ENCODE measurements around the gene LARP4B. TPM values are rescaled to one million over a fixed set of nuclear protein-coding genes. Genes with fewer than 3 reads are reported as not detected.

The LARP4B gene
- total RNA-seq, 2 experiments from 2014 or later, result 64.8 to 143 TPM

- H3K79me2 ChIP-seq (ENCODE audit: insufficient read depth, low read depth, low read length), result no peaks in the 10 kb centered on the region
- intact Hi-C loops (cut with micrococcal nuclease; ENCODE audit: unreplicated experiment), result no loop called here
- TF ChIP-seq EZH2phosphoT487 (IDR thresholded peaks at IDR 0.05; ENCODE audit: borderline replicate concordance, low read depth, low read length), result no peak
- TF ChIP-seq, protein P1, sequence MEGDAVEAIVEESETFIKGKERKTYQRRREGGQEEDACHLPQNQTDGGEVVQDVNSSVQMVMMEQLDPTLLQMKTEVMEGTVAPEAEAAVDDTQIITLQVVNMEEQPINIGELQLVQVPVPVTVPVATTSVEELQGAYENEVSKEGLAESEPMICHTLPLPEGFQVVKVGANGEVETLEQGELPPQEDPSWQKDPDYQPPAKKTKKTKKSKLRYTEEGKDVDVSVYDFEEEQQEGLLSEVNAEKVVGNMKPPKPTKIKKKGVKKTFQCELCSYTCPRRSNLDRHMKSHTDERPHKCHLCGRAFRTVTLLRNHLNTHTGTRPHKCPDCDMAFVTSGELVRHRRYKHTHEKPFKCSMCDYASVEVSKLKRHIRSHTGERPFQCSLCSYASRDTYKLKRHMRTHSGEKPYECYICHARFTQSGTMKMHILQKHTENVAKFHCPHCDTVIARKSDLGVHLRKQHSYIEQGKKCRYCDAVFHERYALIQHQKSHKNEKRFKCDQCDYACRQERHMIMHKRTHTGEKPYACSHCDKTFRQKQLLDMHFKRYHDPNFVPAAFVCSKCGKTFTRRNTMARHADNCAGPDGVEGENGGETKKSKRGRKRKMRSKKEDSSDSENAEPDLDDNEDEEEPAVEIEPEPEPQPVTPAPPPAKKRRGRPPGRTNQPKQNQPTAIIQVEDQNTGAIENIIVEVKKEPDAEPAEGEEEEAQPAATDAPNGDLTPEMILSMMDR (conservative IDR thresholded peaks at IDR 0.05; ENCODE audit: low read length), result no peak
- peaks cover 96% of the 10 kb centered on the region for H3K36me3 ChIP-seq (ENCODE audit: insufficient read depth, low read length)
- DNase-seq (ENCODE audit: low spot score), result no peak
- H3K27ac ChIP-seq (ENCODE audit: low read depth, low read length, poor library complexity, severe bottlenecking), result no peak overlapping the region
- H3K4me3 ChIP-seq (ENCODE audit: low read depth, low read length, poor library complexity, severe bottlenecking), result no peak overlapping the region
- H4K20me1 ChIP-seq (ENCODE audit: insufficient read depth, low read length), result no peaks in the 10 kb centered on the region
- no peaks in the 10 kb centered on the region for H3K9me3 ChIP-seq (ENCODE audit: low read length)
- H2AFZ ChIP-seq (ENCODE audit: low read length), result no peak overlapping the region
- ChIA-PET CTCF (ENCODE audit: unreplicated experiment) (no interaction called here), POLR2A (interaction anchor here (0.9 kb wide), 1 partner anchor 19 kb away, joined by 3 read pairs; no protein-coding TSS in a partner anchor)
- no peaks in the 10 kb centered on the region for H3K9me2 ChIP-seq (ENCODE audit: insufficient read depth, low read length)
- no TSS peak for BruUV-seq (replicated peaks)
- H3K4me1 ChIP-seq (ENCODE audit: insufficient read depth, low read length, poor library complexity, severe bottlenecking), result no peaks in the 10 kb centered on the region
- no peak overlapping the region for H3K4me2 ChIP-seq (ENCODE audit: low read length)
Measured at GRCh38 chr10:812787-813186, 118.7 kb downstream of the LARP4B start.

GRCh38 chr10:811379-812175 is 119.9 kb downstream of the LARP4B start:
- Histone ChIP-seq H2AFZ (ENCODE audit: low read length) (no peak overlapping the region), H3K36me3 (ENCODE audit: insufficient read depth, low read length) (peaks cover 96% of the 10 kb centered on the region), H3K4me3 (ENCODE audit: low read depth, low read length, poor library complexity, severe bottlenecking) (no peak overlapping the region), H3K9me3 (ENCODE audit: low read length) (no peaks in the 10 kb centered on the region), H3K79me2 (ENCODE audit: insufficient read depth, low read depth, low read length) (no peaks in the 10 kb centered on the region), H4K20me1 (ENCODE audit: insufficient read depth, low read length) (no peaks in the 10 kb centered on the region), H3K4me2 (ENCODE audit: low read length) (no peak overlapping the region), H3K27ac (ENCODE audit: low read depth, low read length, poor library complexity, severe bottlenecking) (no peak overlapping the region), H3K4me1 (ENCODE audit: insufficient read depth, low read length, poor library complexity, severe bottlenecking) (no peaks in the 10 kb centered on the region), H3K9me2 (ENCODE audit: insufficient read depth, low read length) (no peaks in the 10 kb centered on the region)
- TF ChIP-seq EZH2phosphoT487 (IDR thresholded peaks at IDR 0.05; ENCODE audit: borderline replicate concordance, low read depth, low read length), result no peak
- TF ChIP-seq, protein P1 (conservative IDR thresholded peaks at IDR 0.05; ENCODE audit: low read length), result no peak
- no peak for DNase-seq (ENCODE audit: low spot score)
- ChIA-PET POLR2A (interaction anchor here (0.9 kb wide), 1 partner anchor 17 kb away, joined by 3 read pairs; no protein-coding TSS in a partner anchor), CTCF (ENCODE audit: unreplicated experiment) (no interaction called here)
- intact Hi-C loops (cut with micrococcal nuclease; ENCODE audit: unreplicated experiment), result no loop called here
- no TSS peak for BruUV-seq (replicated peaks)

- Histone ChIP-seq H3K36me3 (ENCODE audit: insufficient read depth, low read length) (peaks cover 92% of the 10 kb centered on the region), H3K4me1 (ENCODE audit: insufficient read depth, low read length, poor library complexity, severe bottlenecking) (no peaks in the 10 kb centered on the region), H3K79me2 (ENCODE audit: insufficient read depth, low read depth, low read length) (no peaks in the 10 kb centered on the region), H2AFZ (ENCODE audit: low read length) (no peak overlapping the region), H3K9me2 (ENCODE audit: insufficient read depth, low read length) (no peaks in the 10 kb centered on the region), H3K27ac (ENCODE audit: low read depth, low read length, poor library complexity, severe bottlenecking) (no peak overlapping the region), H4K20me1 (ENCODE audit: insufficient read depth, low read length) (no peaks in the 10 kb centered on the region), H3K9me3 (ENCODE audit: low read length) (no peaks in the 10 kb centered on the region), H3K4me3 (ENCODE audit: low read depth, low read length, poor library complexity, severe bottlenecking) (no peak overlapping the region), H3K4me2 (ENCODE audit: low read length) (no peak overlapping the region)
- BruUV-seq (replicated peaks), result no TSS peak
- CTCF ChIA-PET (ENCODE audit: unreplicated experiment), result interaction anchor here (0.6 to 1.2 kb wide), 4 partner anchors 16 to 556 kb away, joined by 3 to 9 read pairs (median 4); no protein-coding TSS in a partner anchor
- TF ChIP-seq, protein P1 (conservative IDR thresholded peaks at IDR 0.05; ENCODE audit: low read length), result peak; percentile 69
- no peak for TF ChIP-seq EZH2phosphoT487 (IDR thresholded peaks at IDR 0.05; ENCODE audit: borderline replicate concordance, low read depth, low read length)
- POLR2A ChIA-PET, result interaction anchor here (0.6 to 0.7 kb wide), 3 partner anchors 451 to 515 kb away, joined by 3 to 4 read pairs (median 3); no protein-coding TSS in a partner anchor
- DNase-seq (ENCODE audit: low spot score), result peak; percentile 50
- intact Hi-C loops (cut with micrococcal nuclease; ENCODE audit: unreplicated experiment), result loop anchor here (1.0 kb wide), 1 partner anchor 299 kb away; no protein-coding TSS in a partner anchor
Measured at GRCh38 chr10:810351-810846, 121.1 kb downstream of the LARP4B start.

All from OCI-LY7 (cell line).